ENCODE data around the gene TLK1.

Gene TLK1

GRCh38 chr2:170944545-170944944 lies 216.1 kb downstream of the TLK1 start:
- no peak overlapping the region for H3K9ac ChIP-seq (ENCODE audit: low read depth, low read length)
- no peaks in the 10 kb centered on the region for H3K9me3 ChIP-seq (ENCODE audit: control insufficient read depth, insufficient read depth, low read length)
- H3K36me3 ChIP-seq (ENCODE audit: insufficient read depth, low read length) = 0 out of 2 replicates have a peak, but pooled peaks cover 3% of the 10 kb centered on the region
- H3K4me1 ChIP-seq (ENCODE audit: insufficient read depth, low read length) = no peaks in the 10 kb centered on the region

- no peaks in the 10 kb centered on the region for H3K4me1 ChIP-seq (ENCODE audit: insufficient read depth, low read length)
- no peak overlapping the region for H3K9ac ChIP-seq (ENCODE audit: low read depth, low read length)
- H3K36me3 ChIP-seq (ENCODE audit: insufficient read depth, low read length) = 0 out of 2 replicates have a peak, but pooled peaks cover 3% of the 10 kb centered on the region
- no peaks in the 10 kb centered on the region for H3K9me3 ChIP-seq (ENCODE audit: control insufficient read depth, insufficient read depth, low read length)
Observed at GRCh38 chr2:170943596-170943995, 217.1 kb downstream of the TLK1 start.

GRCh38 chr2:170943041-170943440 lies 217.7 kb downstream of the TLK1 start:
- Histone ChIP-seq H3K9me3 (ENCODE audit: control insufficient read depth, insufficient read depth, low read length) (no peaks in the 10 kb centered on the region), H3K36me3 (ENCODE audit: insufficient read depth, low read length) (0 out of 2 replicates have a peak, but pooled peaks cover 3% of the 10 kb centered on the region), H3K4me1 (ENCODE audit: insufficient read depth, low read length) (no peaks in the 10 kb centered on the region), H3K9ac (ENCODE audit: low read depth, low read length) (no peak overlapping the region)

GRCh38 chr2:170942615-170943014 lies 218.1 kb downstream of the TLK1 start:
- no peaks in the 10 kb centered on the region for H3K9me3 ChIP-seq (ENCODE audit: control insufficient read depth, insufficient read depth, low read length)
- no peaks in the 10 kb centered on the region for H3K4me1 ChIP-seq (ENCODE audit: insufficient read depth, low read length)
- H3K9ac ChIP-seq (ENCODE audit: low read depth, low read length) = no peak overlapping the region
- 0 out of 2 replicates have a peak, but pooled peaks cover 3% of the 10 kb centered on the region for H3K36me3 ChIP-seq (ENCODE audit: insufficient read depth, low read length)

All from ES-I3 (cell line).